Fibroblast of lung (primary cell): ENCODE measurements around the gene TECR.
"Not testable (repeated sequence)": the region's sequence is repeated elsewhere in the genome, so short reads cannot be mapped to it uniquely, and the experiment has no call there.

Experiments used
- CTCF ChIP-seq, 2 donors: IDR thresholded peaks in 1 of 2; conservative IDR thresholded peaks in 1 of 2; 1 replicate in 1 of 2; 2 replicates in 1 of 2; pipeline ENCODE4 v1.5.1; 2011 to 2012; ENCODE audit warnings: low read length in 2 of 2, control low read depth in 1 of 2, inconsistent platforms in 1 of 2, low read depth in 1 of 2, mild to moderate bottlenecking in 1 of 2
- EZH2 ChIP-seq: IDR thresholded peaks from 2 replicates; pipeline ENCODE4 v1.5.1; 2012; ENCODE audit warnings: low read length, control low read depth, mild to moderate bottlenecking; ENCODE audit errors: missing control alignments

GRCh38 chr19:14589433-14589832, 60.0 kb downstream of the TECR start:
- not testable (repeated sequence) for TF ChIP-seq EZH2; CTCF (conservative IDR thresholded peaks at IDR 0.05 in 1 of 2, IDR thresholded peaks at IDR 0.05 in 1 of 2; ENCODE audit: low read depth in 1 of 2, low read length in 2 of 2)
